Measurements from ENCODE around the gene FBXW2.

Gene FBXW2

GRCh38 chr9:120830865-120831264 is 37.6 kb upstream of the FBXW2 start:
- no peak for DNase-seq (ENCODE audit: extremely low spot score)
- POLR2A ChIA-PET = no interaction called here
- TF ChIP-seq BHLHE40 (IDR thresholded peaks at IDR 0.05; ENCODE audit: borderline replicate concordance) (no peak), CTBP1 (IDR thresholded peaks at IDR 0.05; ENCODE audit: borderline replicate concordance) (no peak), ARNT (IDR thresholded peaks at IDR 0.05) (no peak), HDGF (IDR thresholded peaks at IDR 0.05; ENCODE audit: borderline replicate concordance) (no peak), FOXK2 (IDR thresholded peaks at IDR 0.05) (no peak), FOXA1 (IDR thresholded peaks at IDR 0.05) (no peak), PKNOX1 (IDR thresholded peaks at IDR 0.05) (no peak)
- CTCF ChIA-PET = no interaction called here

- ChIA-PET POLR2A (no interaction called here), CTCF (no interaction called here)
- TF ChIP-seq FOXK2 (IDR thresholded peaks at IDR 0.05) (no peak), L3MBTL2 (conservative IDR thresholded peaks at IDR 0.05) (no peak), ELF4 (IDR thresholded peaks at IDR 0.05) (no peak), SUZ12 (IDR thresholded peaks at IDR 0.05) (no peak), SP1 (IDR thresholded peaks at IDR 0.05) (no peak)
- DNase-seq (ENCODE audit: extremely low spot score) = no peak
Observed at GRCh38 chr9:120830151-120830550, 36.9 kb upstream of the FBXW2 start.

GRCh38 chr9:120829650-120830049 is 36.4 kb upstream of the FBXW2 start:
- no peak for DNase-seq (ENCODE audit: extremely low spot score)
- ChIA-PET POLR2A (no interaction called here), CTCF (no interaction called here)
- TF ChIP-seq ELF4 (IDR thresholded peaks at IDR 0.05) = no peak
- TF ChIP-seq FOXA1 (IDR thresholded peaks at IDR 0.05) = no peak
- TF ChIP-seq L3MBTL2 (conservative IDR thresholded peaks at IDR 0.05) = no peak
- no peak for TF ChIP-seq LEF1 (IDR thresholded peaks at IDR 0.05; ENCODE audit: borderline replicate concordance)
- TF ChIP-seq NFRKB (IDR thresholded peaks at IDR 0.05) = no peak
- TF ChIP-seq ZNF384 (IDR thresholded peaks at IDR 0.05) = no peak
- TF ChIP-seq HDGF (IDR thresholded peaks at IDR 0.05; ENCODE audit: borderline replicate concordance) = no peak
- TF ChIP-seq FOXK2 (IDR thresholded peaks at IDR 0.05) = no peak
- no peak for TF ChIP-seq CTBP1 (IDR thresholded peaks at IDR 0.05; ENCODE audit: borderline replicate concordance)
- TF ChIP-seq SUZ12 (IDR thresholded peaks at IDR 0.05) = no peak
- TF ChIP-seq BHLHE40 (IDR thresholded peaks at IDR 0.05; ENCODE audit: borderline replicate concordance) = no peak
- no peak for TF ChIP-seq SP1 (IDR thresholded peaks at IDR 0.05)
- no peak for TF ChIP-seq PKNOX1 (IDR thresholded peaks at IDR 0.05)
- no peak for TF ChIP-seq FOXM1 (IDR thresholded peaks at IDR 0.05; ENCODE audit: borderline replicate concordance)
- no peak for TF ChIP-seq TARDBP (IDR thresholded peaks at IDR 0.05)
- no peak for TF ChIP-seq ARNT (IDR thresholded peaks at IDR 0.05)

- no peak for DNase-seq (ENCODE audit: extremely low spot score)
- ChIA-PET CTCF (interaction anchor here (0.7 kb wide), 1 partner anchor 68 kb away, joined by 3 read pairs; no protein-coding TSS in a partner anchor), POLR2A (no interaction called here)
- TF ChIP-seq FOXA1 (IDR thresholded peaks at IDR 0.05) (no peak), TARDBP (IDR thresholded peaks at IDR 0.05) (no peak), NFRKB (IDR thresholded peaks at IDR 0.05) (no peak), BHLHE40 (IDR thresholded peaks at IDR 0.05; ENCODE audit: borderline replicate concordance) (no peak), SP1 (IDR thresholded peaks at IDR 0.05) (no peak), LEF1 (IDR thresholded peaks at IDR 0.05; ENCODE audit: borderline replicate concordance) (no peak), FOXK2 (IDR thresholded peaks at IDR 0.05) (no peak), ARNT (IDR thresholded peaks at IDR 0.05) (no peak), ELF4 (IDR thresholded peaks at IDR 0.05) (no peak), HDGF (IDR thresholded peaks at IDR 0.05; ENCODE audit: borderline replicate concordance) (no peak), SUZ12 (IDR thresholded peaks at IDR 0.05) (no peak)
Observed at GRCh38 chr9:120820095-120820494, 26.9 kb upstream of the FBXW2 start.

GRCh38 chr9:120818595-120818994 is 25.4 kb upstream of the FBXW2 start:
- peak; percentile 51; the same call in 1 of the 2 replicates for TF ChIP-seq ELF4 (IDR thresholded peaks at IDR 0.05)
- no peak for TF ChIP-seq HDGF (IDR thresholded peaks at IDR 0.05; ENCODE audit: borderline replicate concordance)
- POLR2A ChIA-PET = no interaction called here
- CTCF ChIA-PET = no interaction called here
- DNase-seq (ENCODE audit: extremely low spot score) = no peak

- CTCF ChIA-PET = no interaction called here
- DNase-seq (ENCODE audit: extremely low spot score) = no peak
- TF ChIP-seq FOXM1 (IDR thresholded peaks at IDR 0.05; ENCODE audit: borderline replicate concordance) = no peak
- no peak for TF ChIP-seq SP1 (IDR thresholded peaks at IDR 0.05)
- no peak for TF ChIP-seq ZNF384 (IDR thresholded peaks at IDR 0.05)
- TF ChIP-seq L3MBTL2 (conservative IDR thresholded peaks at IDR 0.05) = no peak
- TF ChIP-seq LEF1 (IDR thresholded peaks at IDR 0.05; ENCODE audit: borderline replicate concordance) = no peak
- TF ChIP-seq BHLHE40 (IDR thresholded peaks at IDR 0.05; ENCODE audit: borderline replicate concordance) = no peak
- TF ChIP-seq PKNOX1 (IDR thresholded peaks at IDR 0.05) = no peak
- TF ChIP-seq FOXA1 (IDR thresholded peaks at IDR 0.05) = no peak
- no peak for TF ChIP-seq HDGF (IDR thresholded peaks at IDR 0.05; ENCODE audit: borderline replicate concordance)
- TF ChIP-seq FOXK2 (IDR thresholded peaks at IDR 0.05) = no peak
- no peak for TF ChIP-seq CTBP1 (IDR thresholded peaks at IDR 0.05; ENCODE audit: borderline replicate concordance)
- POLR2A ChIA-PET = no interaction called here
Observed at GRCh38 chr9:120815075-120815474, 21.9 kb upstream of the FBXW2 start.

GRCh38 chr9:120808931-120809330 is 15.7 kb upstream of the FBXW2 start:
- ChIA-PET POLR2A (no interaction called here), CTCF (no interaction called here)
- TF ChIP-seq LEF1 (IDR thresholded peaks at IDR 0.05; ENCODE audit: borderline replicate concordance) (no peak), PKNOX1 (IDR thresholded peaks at IDR 0.05) (no peak), FOXK2 (IDR thresholded peaks at IDR 0.05) (no peak), ARNT (IDR thresholded peaks at IDR 0.05) (no peak), NFRKB (IDR thresholded peaks at IDR 0.05) (no peak), HDGF (IDR thresholded peaks at IDR 0.05; ENCODE audit: borderline replicate concordance) (no peak), L3MBTL2 (conservative IDR thresholded peaks at IDR 0.05) (no peak), FOXA1 (IDR thresholded peaks at IDR 0.05) (no peak), BHLHE40 (IDR thresholded peaks at IDR 0.05; ENCODE audit: borderline replicate concordance) (no peak), CTBP1 (IDR thresholded peaks at IDR 0.05; ENCODE audit: borderline replicate concordance) (no peak), SP1 (IDR thresholded peaks at IDR 0.05) (no peak), SUZ12 (IDR thresholded peaks at IDR 0.05) (no peak), TARDBP (IDR thresholded peaks at IDR 0.05) (no peak), ELF4 (IDR thresholded peaks at IDR 0.05) (no peak), FOXM1 (IDR thresholded peaks at IDR 0.05; ENCODE audit: borderline replicate concordance) (no peak), ZNF384 (IDR thresholded peaks at IDR 0.05) (no peak)
- no peak for DNase-seq (ENCODE audit: extremely low spot score)
